ENCODE data around the gene PLXDC1. TPM values are rescaled to one million over a fixed set of nuclear protein-coding genes. Genes with fewer than 3 reads are reported as not detected.
A peak's percentile ranks its signal among the peaks of the same experiment; 100 is the strongest.

Gene PLXDC1
- total RNA-seq, 2 donors from 2014 or later = 4.6 to 9.3 TPM

DNA sequence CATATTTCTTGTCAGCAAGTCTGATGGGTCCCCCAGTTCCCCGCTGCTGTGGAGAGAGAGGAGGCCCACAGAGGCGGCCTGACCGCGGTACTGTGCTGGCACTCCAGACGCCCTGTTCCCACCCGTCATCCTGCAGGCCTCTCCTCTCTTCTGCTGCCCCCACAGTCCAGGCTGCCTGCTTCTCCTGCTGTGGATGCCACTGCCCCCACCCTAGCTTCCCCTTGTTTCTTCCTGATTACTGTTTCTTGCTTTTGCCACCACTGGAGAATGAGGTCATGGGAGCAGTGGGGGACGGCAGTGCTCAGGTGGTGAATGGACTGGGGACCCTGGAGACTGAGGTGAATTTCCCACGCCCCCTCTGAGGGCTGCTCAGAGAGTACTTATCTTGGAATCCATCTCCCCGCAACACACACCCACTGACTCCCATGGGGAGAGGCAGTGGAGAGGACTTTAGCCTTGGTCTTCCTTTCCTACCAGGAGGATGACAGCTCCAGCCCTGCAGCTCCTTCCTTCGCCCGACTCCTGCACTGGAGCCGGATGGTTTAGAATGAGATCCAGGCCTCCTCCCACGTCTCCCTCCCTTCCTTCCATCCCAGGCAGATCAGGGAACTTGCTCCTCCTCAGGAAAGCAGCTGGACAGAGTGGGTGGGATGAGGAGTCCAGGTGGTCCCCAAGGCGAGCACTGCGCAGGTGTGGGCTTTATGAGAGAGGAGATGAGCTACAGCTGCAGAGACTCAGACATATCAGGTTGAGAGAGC lies 60.4 kb downstream of the PLXDC1 start:
- Histone ChIP-seq H3K36me3 (no peaks in the 10 kb centered on the region), H3K9me3 (no peaks in the 10 kb centered on the region), H3K27me3 (no peaks in the 10 kb centered on the region), H3K4me3 (no peak overlapping the region), H3K4me1 (peaks cover 0 to 25% of the 10 kb centered on the region in 2 donors), H3K27ac (no peak overlapping the region)
- TF ChIP-seq, protein P1, sequence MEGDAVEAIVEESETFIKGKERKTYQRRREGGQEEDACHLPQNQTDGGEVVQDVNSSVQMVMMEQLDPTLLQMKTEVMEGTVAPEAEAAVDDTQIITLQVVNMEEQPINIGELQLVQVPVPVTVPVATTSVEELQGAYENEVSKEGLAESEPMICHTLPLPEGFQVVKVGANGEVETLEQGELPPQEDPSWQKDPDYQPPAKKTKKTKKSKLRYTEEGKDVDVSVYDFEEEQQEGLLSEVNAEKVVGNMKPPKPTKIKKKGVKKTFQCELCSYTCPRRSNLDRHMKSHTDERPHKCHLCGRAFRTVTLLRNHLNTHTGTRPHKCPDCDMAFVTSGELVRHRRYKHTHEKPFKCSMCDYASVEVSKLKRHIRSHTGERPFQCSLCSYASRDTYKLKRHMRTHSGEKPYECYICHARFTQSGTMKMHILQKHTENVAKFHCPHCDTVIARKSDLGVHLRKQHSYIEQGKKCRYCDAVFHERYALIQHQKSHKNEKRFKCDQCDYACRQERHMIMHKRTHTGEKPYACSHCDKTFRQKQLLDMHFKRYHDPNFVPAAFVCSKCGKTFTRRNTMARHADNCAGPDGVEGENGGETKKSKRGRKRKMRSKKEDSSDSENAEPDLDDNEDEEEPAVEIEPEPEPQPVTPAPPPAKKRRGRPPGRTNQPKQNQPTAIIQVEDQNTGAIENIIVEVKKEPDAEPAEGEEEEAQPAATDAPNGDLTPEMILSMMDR (IDR thresholded peaks at IDR 0.05) = no peak
- DNase-seq (ENCODE audit: low spot score) = no peak

DNA sequence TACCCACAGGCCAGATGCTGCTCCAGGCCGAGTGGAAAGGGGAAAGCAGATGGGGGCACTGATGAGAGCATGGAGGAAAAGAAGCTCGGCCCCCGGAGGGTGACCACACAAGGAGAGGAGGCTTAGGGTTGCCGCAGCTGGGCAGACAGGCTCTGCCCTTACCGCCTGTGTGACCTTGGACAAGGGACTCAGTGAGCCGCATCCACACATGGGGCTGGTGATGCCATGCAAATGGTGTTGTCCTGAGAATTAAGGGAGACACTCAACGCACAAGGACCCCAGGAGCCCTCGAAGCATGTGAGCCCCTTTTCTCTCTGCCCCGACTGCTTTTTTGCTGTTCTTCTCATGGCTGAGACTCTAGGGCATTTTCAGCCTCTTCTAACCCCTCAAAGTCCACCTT lies 61.0 kb downstream of the PLXDC1 start:
- Histone ChIP-seq H3K9me3 (no peaks in the 10 kb centered on the region), H3K36me3 (no peaks in the 10 kb centered on the region), H3K4me3 (no peak overlapping the region), H3K27ac (no peak overlapping the region), H3K27me3 (no peaks in the 10 kb centered on the region), H3K4me1 (peaks cover 0 to 18% of the 10 kb centered on the region in 2 donors)
- TF ChIP-seq, protein P1 (IDR thresholded peaks at IDR 0.05) = no peak
- no peak for DNase-seq (ENCODE audit: low spot score)

DNA sequence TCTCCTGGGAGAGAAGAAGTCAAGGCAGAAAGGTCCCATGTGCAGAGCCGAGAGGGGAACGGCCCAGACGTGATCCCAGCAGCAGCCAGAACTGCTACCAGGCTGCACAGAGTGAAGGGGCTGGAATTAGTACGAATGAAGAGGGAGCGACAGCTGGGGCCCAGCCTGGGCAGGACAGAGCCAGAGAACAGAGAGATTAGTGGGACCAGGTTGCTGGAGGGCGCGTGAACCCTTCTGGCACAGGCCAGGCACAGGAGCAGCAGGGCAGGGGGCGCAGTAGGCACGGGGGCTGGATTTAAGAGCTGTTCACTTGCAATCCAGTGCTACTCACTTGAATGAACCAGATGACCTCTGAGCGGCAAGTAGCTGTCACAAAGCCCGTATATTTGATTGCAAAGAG lies 66.9 kb downstream of the PLXDC1 start:
- Histone ChIP-seq H3K4me3 (no peak overlapping the region), H3K4me1 (peaks cover 0 to 42% of the 10 kb centered on the region in 2 donors), H3K9me3 (no peaks in the 10 kb centered on the region), H3K36me3 (no peaks in the 10 kb centered on the region), H3K27ac (no peak overlapping the region), H3K27me3 (no peaks in the 10 kb centered on the region)
- no peak for DNase-seq (ENCODE audit: low spot score)
- TF ChIP-seq, protein P1 (IDR thresholded peaks at IDR 0.05) = no peak

DNA sequence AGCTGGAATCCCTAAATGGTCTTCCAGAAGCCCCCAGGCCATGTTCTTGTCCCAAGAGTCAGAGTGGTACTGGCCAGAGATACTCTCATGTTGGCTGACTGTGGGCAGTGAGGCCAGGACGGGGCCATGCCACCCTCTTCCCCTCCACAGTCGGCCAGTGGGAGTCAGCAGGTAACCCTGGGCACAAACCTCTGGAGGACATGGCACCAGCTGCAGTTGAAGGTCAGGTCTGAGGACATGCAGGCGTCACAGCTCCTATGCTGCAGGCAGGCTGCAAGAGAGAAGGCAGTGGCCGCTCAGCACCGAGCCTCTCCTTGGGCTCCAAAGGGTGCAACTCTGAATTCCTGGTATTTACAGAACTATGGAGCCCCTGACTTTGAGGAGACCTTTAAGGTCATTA lies 68.2 kb downstream of the PLXDC1 start:
- no peak for DNase-seq (ENCODE audit: low spot score)
- Histone ChIP-seq H3K4me1 (peaks cover 0 to 42% of the 10 kb centered on the region in 2 donors), H3K36me3 (no peaks in the 10 kb centered on the region), H3K27ac (peak overlapping the region; percentile 37 to 45), H3K4me3 (no peak overlapping the region), H3K27me3 (no peaks in the 10 kb centered on the region), H3K9me3 (no peaks in the 10 kb centered on the region)
- TF ChIP-seq, protein P1 (IDR thresholded peaks at IDR 0.05) = no peak

DNA sequence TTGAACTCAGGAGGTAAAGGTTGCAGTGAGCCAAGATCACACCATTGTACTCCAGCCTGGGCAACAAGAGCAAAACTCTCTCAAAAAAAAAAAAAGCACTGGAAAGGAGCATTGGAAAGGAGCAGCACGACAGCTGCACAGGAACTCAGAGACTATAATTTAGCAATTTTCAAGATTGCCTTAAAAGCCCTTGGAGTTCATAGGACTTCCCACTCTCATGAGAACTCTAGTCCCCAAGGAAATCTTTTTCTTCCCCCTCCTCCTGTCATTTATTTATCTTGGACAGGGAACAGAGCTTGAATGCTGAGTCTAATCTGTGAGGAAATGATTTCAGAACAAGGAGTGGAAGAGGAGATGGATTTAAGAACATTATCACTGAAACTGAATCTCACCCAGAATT lies 69.0 kb downstream of the PLXDC1 start:
- H3K4me1 ChIP-seq = peaks cover 0 to 42% of the 10 kb centered on the region in 2 donors
- TF ChIP-seq, protein P1 (IDR thresholded peaks at IDR 0.05) = no peak
- no peak overlapping the region for H3K4me3 ChIP-seq
- H3K36me3 ChIP-seq = no peaks in the 10 kb centered on the region
- H3K27ac ChIP-seq = peak overlapping the region; percentile 28 to 53
- no peak for DNase-seq (ENCODE audit: low spot score)
- no peaks in the 10 kb centered on the region for H3K27me3 ChIP-seq
- no peaks in the 10 kb centered on the region for H3K9me3 ChIP-seq

DNA sequence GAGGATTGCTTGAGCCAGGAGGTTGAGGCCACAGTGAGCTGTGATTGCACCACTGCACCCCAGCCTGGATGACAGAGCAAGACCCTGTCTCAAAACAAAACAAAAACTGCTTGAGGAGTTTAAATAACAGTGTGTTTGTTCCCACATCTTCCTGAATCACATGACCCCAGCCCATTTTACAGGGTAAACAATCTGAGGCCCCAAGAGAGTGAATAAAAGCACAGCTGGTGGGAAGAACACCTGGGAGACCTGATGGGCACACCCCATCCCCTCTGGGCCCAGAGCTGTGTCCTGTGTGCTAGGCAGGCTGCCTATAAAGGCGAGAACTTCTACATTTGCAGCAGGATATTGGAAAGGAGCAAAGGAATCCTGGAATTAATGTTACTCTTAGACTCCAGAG lies 69.6 kb downstream of the PLXDC1 start:
- Histone ChIP-seq H3K27ac (peak overlapping the region; percentile 28 to 53), H3K9me3 (no peaks in the 10 kb centered on the region), H3K27me3 (no peaks in the 10 kb centered on the region), H3K36me3 (no peaks in the 10 kb centered on the region), H3K4me1 (peaks cover 0 to 42% of the 10 kb centered on the region in 2 donors), H3K4me3 (no peak overlapping the region)
- TF ChIP-seq, protein P1 (IDR thresholded peaks at IDR 0.05) = no peak
- DNase-seq (ENCODE audit: low spot score) = no peak
